GM08714 (cell line): ENCODE data around the gene SFXN5.

Experiments used
- H3K4me3 ChIP-seq: fragments of 200-500 bp; sonication (Bioruptor generic); 2 replicates; pipeline ENCODE4 v1.5.1; 2014; ENCODE audit warnings: mild to moderate bottlenecking, low read length, inconsistent platforms
- ZNF274 ChIP-seq: IDR thresholded peaks from 2 replicates; pipeline ENCODE4 v1.6.1; 2012; ENCODE audit warnings: mild to moderate bottlenecking, low read depth, low read length

The SFXN5 gene

GRCh38 chr2:72934683-72935610 is 136.6 kb downstream of the SFXN5 start:
- TF ChIP-seq ZNF274 = no peak
- H3K4me3 ChIP-seq = no peak overlapping the region

- TF ChIP-seq ZNF274 = no peak
- no peak overlapping the region for H3K4me3 ChIP-seq
Measured at GRCh38 chr2:72933646-72934151, 137.8 kb downstream of the SFXN5 start.

- no peak for TF ChIP-seq ZNF274
- H3K4me3 ChIP-seq = no peak overlapping the region
Measured at GRCh38 chr2:72933207-72933606, 138.3 kb downstream of the SFXN5 start.

GRCh38 chr2:72932805-72933204 is 138.7 kb downstream of the SFXN5 start:
- TF ChIP-seq ZNF274 = no peak
- no peak overlapping the region for H3K4me3 ChIP-seq

- H3K4me3 ChIP-seq = no peak overlapping the region
- no peak for TF ChIP-seq ZNF274
Measured at GRCh38 chr2:72932045-72932740, 139.3 kb downstream of the SFXN5 start.

GRCh38 chr2:72931280-72931910 is 140.1 kb downstream of the SFXN5 start:
- TF ChIP-seq ZNF274 = no peak
- H3K4me3 ChIP-seq = no peak overlapping the region

- H3K4me3 ChIP-seq = no peak overlapping the region
- TF ChIP-seq ZNF274 = no peak
Measured at GRCh38 chr2:72929010-72929409, 142.5 kb downstream of the SFXN5 start.

- no peak overlapping the region for H3K4me3 ChIP-seq
- no peak for TF ChIP-seq ZNF274
Measured at GRCh38 chr2:72927619-72928550, 143.6 kb downstream of the SFXN5 start.

GRCh38 chr2:72926811-72927465 is 144.6 kb downstream of the SFXN5 start:
- H3K4me3 ChIP-seq = no peak overlapping the region
- no peak for TF ChIP-seq ZNF274

- H3K4me3 ChIP-seq = no peak overlapping the region
- TF ChIP-seq ZNF274 = no peak
Measured at GRCh38 chr2:72926368-72926767, 145.1 kb downstream of the SFXN5 start.

GRCh38 chr2:72925328-72925943 is 146.1 kb downstream of the SFXN5 start:
- TF ChIP-seq ZNF274 = no peak
- H3K4me3 ChIP-seq = no peak overlapping the region
